Panc1 (cell line): Measurements from ENCODE around the gene HPF1.

Experiments
- CTCF ChIP-seq: fragments of 450-650 bp; IDR thresholded peaks from 2 replicates; pipeline ENCODE4 v1.5.1; 2017; ENCODE audit warnings: mild to moderate bottlenecking
- POLR2AphosphoS5 ChIP-seq: IDR thresholded peaks from 2 replicates; pipeline ENCODE4 v1.6.1; 2012; ENCODE audit warnings: mild to moderate bottlenecking, low read depth, low read length, moderate library complexity
- REST ChIP-seq, 2 experiments: IDR thresholded peaks; 2 replicates each; pipeline ENCODE4 v1.6.1; 2011 to 2012; ENCODE audit warnings: low read depth in 2 of 2, control low read depth in 1 of 2, low read length in 1 of 2, mild to moderate bottlenecking in 1 of 2, moderate library complexity in 1 of 2; ENCODE audit not compliant: insufficient read depth in 1 of 2
- SIN3A ChIP-seq: IDR thresholded peaks from 2 replicates; pipeline ENCODE4 v1.6.1; 2012; ENCODE audit warnings: low read depth, mild to moderate bottlenecking, low read length, moderate library complexity, borderline replicate concordance; ENCODE audit not compliant: insufficient read depth

- TF ChIP-seq REST (IDR thresholded peaks at IDR 0.05; ENCODE audit: insufficient read depth in 1 of 2, low read depth in 2 of 2, low read length in 1 of 2), result no peak
- TF ChIP-seq POLR2AphosphoS5, result no peak
- no peak for TF ChIP-seq CTCF
- no peak for TF ChIP-seq SIN3A
These were observed 30.1 kb downstream of the HPF1 start for GRCh38 chr4:169727616-169728015.
